ENCODE measurements around the gene GPC5.
"Not testable (repeated sequence)": the region's sequence is repeated elsewhere in the genome, so short reads cannot be mapped to it uniquely, and the experiment has no call there.

Gene GPC5

GRCh38 chr13:92218615-92219014 lies 820.2 kb downstream of the GPC5 start:
- no peak for DNase-seq

GRCh38 chr13:92221916-92222315 lies 823.5 kb downstream of the GPC5 start:
- no peak for DNase-seq

GRCh38 chr13:92224052-92224821 lies 825.8 kb downstream of the GPC5 start:
- no peak for DNase-seq

GRCh38 chr13:92224825-92225224 lies 826.4 kb downstream of the GPC5 start:
- no peak for DNase-seq

- DNase-seq, result no peak
These were observed 827.4 kb downstream of the GPC5 start for GRCh38 chr13:92225861-92226260.

- DNase-seq, result no peak
These were observed 834.5 kb downstream of the GPC5 start for GRCh38 chr13:92232871-92233270.

- no peak for DNase-seq
These were observed 853.3 kb downstream of the GPC5 start for GRCh38 chr13:92251671-92252210.

- no peak for DNase-seq
These were observed 857.1 kb downstream of the GPC5 start for GRCh38 chr13:92255526-92255925.

GRCh38 chr13:92256211-92256610 lies 857.8 kb downstream of the GPC5 start:
- DNase-seq, result no peak

- no peak for DNase-seq
These were observed 860.6 kb downstream of the GPC5 start for GRCh38 chr13:92259046-92259445.

- no peak for DNase-seq
These were observed 861.1 kb downstream of the GPC5 start for GRCh38 chr13:92259523-92259922.

- no peak for DNase-seq
These were observed 861.9 kb downstream of the GPC5 start for GRCh38 chr13:92260363-92260762.

- DNase-seq, result no peak
These were observed 863.8 kb downstream of the GPC5 start for GRCh38 chr13:92262100-92262788.

GRCh38 chr13:92265408-92265807 lies 867.0 kb downstream of the GPC5 start:
- DNase-seq, result no peak

GRCh38 chr13:92270990-92271389 lies 872.6 kb downstream of the GPC5 start:
- DNase-seq, result no peak

- DNase-seq, result no peak
These were observed 873.8 kb downstream of the GPC5 start for GRCh38 chr13:92272177-92272576.

GRCh38 chr13:92280986-92281385 lies 882.6 kb downstream of the GPC5 start:
- DNase-seq, result not testable (repeated sequence)

- DNase-seq, result not testable (repeated sequence)
These were observed 892.4 kb downstream of the GPC5 start for GRCh38 chr13:92290718-92291307.

GRCh38 chr13:92294533-92294932 lies 896.1 kb downstream of the GPC5 start:
- DNase-seq, result not testable (repeated sequence)

GRCh38 chr13:92296154-92296671 lies 897.8 kb downstream of the GPC5 start:
- DNase-seq, result not testable (repeated sequence)

- no peak for DNase-seq
These were observed 899.8 kb downstream of the GPC5 start for GRCh38 chr13:92297971-92298942.

GRCh38 chr13:92300651-92301050 lies 902.2 kb downstream of the GPC5 start:
- DNase-seq, result no peak

Data from CD4-positive, alpha-beta T cell treated with Interleukin-1 beta for 1 hour (primary cell).